Suprapubic skin (tissue), 4 donors: Measurements from ENCODE around the gene AGAP1. TPM values are rescaled to one million over a fixed set of nuclear protein-coding genes. Genes with fewer than 3 reads are reported as not detected.

Experiments
- DNase-seq, 2 donors: peaks; one replicate each; pipeline ENCODE4 v3.0.0-alpha.2; 2019; ENCODE audit warnings: low spot score in 2 of 2
- H3K27ac ChIP-seq: fragments of 200-600 bp; sonication (generic); one replicate; pipeline ENCODE4 v1.5.1; 2019
- H3K27me3 ChIP-seq: fragments of 200-600 bp; sonication (generic); one replicate; pipeline ENCODE4 v1.5.1; 2019
- H3K36me3 ChIP-seq: fragments of 200-600 bp; sonication (generic); one replicate; pipeline ENCODE4 v1.5.1; 2019
- H3K4me1 ChIP-seq: fragments of 200-600 bp; sonication (generic); one replicate; pipeline ENCODE4 v1.5.1; 2019
- H3K4me3 ChIP-seq: fragments of 200-600 bp; sonication (generic); one replicate; pipeline ENCODE4 v1.5.1; 2019; ENCODE audit warnings: mild to moderate bottlenecking
- H3K9me3 ChIP-seq: fragments of 200-600 bp; sonication (generic); one replicate; pipeline ENCODE4 v1.5.1; 2019
- EP300 ChIP-seq: sonication (generic); formaldehyde crosslinking; IDR thresholded peaks from one replicate; pipeline ENCODE4 v1.6.1; 2017; ENCODE audit warnings: antibody characterized with exemption
- POLR2A ChIP-seq, 2 donors: fragments of 450-650 bp; IDR thresholded peaks; one replicate each; pipeline ENCODE4 v1.6.1; 2017; ENCODE audit warnings: antibody characterized with exemption in 2 of 2, mild to moderate bottlenecking in 2 of 2, moderate library complexity in 2 of 2
- POLR2AphosphoS5 ChIP-seq, 3 donors: sonication (generic); formaldehyde crosslinking; IDR thresholded peaks; one replicate each; pipeline ENCODE4 v1.6.1; 2017; ENCODE audit warnings: antibody characterized with exemption in 3 of 3
- WGBS: methylation state at CpG from one replicate; pipeline ENCODE4 v1.1.5; 2018; 5-methylcytosine and 5-hydroxymethylcytosine counted together
- total RNA-seq, 4 donors: library from RNA; depleted of rRNA; stranded (reverse); fragments of >200 nt; gene quantifications; one replicate each; pipeline ENCODE4 v1.1.0, GENCODE V29; 2016
- TF ChIP-seq, protein P1 (sequence below), 2 donors: fragments of 200-600 bp in 1 of 2; fragments of 450-650 bp in 1 of 2; sonication (generic) in 1 of 2; IDR thresholded peaks; one replicate each; pipeline ENCODE4 v1.5.1; 2016 to 2019; ENCODE audit warnings: antibody characterized with exemption in 2 of 2, mild to moderate bottlenecking in 1 of 2, moderate library complexity in 1 of 2

Gene AGAP1
- total RNA-seq, 4 donors from 2014 or later: 14.1 to 30.7 (median 19.4) TPM

DNA sequence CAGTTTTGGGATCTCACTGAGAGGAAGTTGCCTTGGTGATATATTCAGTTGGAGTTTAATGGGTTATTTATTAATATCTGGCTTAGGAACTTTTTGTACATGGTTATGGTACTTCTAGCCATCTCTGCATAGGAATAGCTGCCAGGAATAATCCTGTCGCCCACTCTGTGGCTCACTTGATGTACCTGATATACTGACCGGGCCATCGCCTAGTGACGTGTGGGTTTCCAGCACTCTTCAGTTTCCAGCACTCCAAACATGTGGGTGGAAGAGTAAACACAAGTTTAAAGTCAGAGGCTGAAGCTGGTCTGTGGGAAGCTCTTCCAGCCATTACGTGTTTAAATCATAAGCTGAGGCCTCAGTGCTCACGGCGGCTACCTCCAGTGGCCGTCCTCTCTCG lies 44.3 kb upstream of the AGAP1 start:
- 89% methylated on average over 9 of the region's 9 CpGs for WGBS
- H3K27me3 ChIP-seq: peaks cover 3% of the 10 kb centered on the region
- DNase-seq: no peak
- no peaks in the 10 kb centered on the region for H3K9me3 ChIP-seq
- TF ChIP-seq POLR2AphosphoS5 (IDR thresholded peaks at IDR 0.05): no peak
- TF ChIP-seq EP300: no peak
- no peak for TF ChIP-seq POLR2A (IDR thresholded peaks at IDR 0.05)
- TF ChIP-seq, protein P1, sequence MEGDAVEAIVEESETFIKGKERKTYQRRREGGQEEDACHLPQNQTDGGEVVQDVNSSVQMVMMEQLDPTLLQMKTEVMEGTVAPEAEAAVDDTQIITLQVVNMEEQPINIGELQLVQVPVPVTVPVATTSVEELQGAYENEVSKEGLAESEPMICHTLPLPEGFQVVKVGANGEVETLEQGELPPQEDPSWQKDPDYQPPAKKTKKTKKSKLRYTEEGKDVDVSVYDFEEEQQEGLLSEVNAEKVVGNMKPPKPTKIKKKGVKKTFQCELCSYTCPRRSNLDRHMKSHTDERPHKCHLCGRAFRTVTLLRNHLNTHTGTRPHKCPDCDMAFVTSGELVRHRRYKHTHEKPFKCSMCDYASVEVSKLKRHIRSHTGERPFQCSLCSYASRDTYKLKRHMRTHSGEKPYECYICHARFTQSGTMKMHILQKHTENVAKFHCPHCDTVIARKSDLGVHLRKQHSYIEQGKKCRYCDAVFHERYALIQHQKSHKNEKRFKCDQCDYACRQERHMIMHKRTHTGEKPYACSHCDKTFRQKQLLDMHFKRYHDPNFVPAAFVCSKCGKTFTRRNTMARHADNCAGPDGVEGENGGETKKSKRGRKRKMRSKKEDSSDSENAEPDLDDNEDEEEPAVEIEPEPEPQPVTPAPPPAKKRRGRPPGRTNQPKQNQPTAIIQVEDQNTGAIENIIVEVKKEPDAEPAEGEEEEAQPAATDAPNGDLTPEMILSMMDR (IDR thresholded peaks at IDR 0.05): no peak
- H3K4me1 ChIP-seq: no peaks in the 10 kb centered on the region
- no peak overlapping the region for H3K4me3 ChIP-seq
- H3K27ac ChIP-seq: no peak overlapping the region
- H3K36me3 ChIP-seq: no peaks in the 10 kb centered on the region

DNA sequence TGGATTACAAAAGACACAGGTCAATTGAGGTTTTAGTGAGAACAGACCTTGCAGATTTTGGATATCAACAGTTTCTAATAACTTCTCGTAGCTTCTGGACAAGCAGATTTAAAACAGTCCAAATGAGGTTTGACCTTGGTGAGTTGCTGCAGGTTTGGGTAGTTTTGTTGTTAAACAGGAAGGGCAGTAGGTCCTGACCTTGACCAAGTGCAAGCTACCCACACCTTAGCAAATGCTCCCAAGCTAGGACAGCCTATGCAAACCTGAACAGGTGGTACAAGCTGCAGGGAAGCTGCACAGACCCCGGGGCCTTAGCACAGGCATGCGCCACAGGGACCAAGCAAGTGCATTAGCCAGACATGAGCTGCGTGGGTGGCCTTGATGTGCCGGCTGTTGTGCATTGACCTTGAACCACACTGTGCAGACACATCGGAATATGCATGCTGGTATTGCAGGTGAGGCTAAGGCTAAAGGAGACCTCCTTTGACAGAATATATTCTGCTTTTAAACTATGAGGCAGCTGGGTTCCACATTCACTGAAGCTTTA lies 40.2 kb upstream of the AGAP1 start:
- DNase-seq: no peak
- Histone ChIP-seq H3K27ac (no peak overlapping the region), H3K36me3 (no peaks in the 10 kb centered on the region), H3K27me3 (peaks cover 3% of the 10 kb centered on the region), H3K4me3 (no peak overlapping the region), H3K4me1 (no peaks in the 10 kb centered on the region), H3K9me3 (no peaks in the 10 kb centered on the region)
- WGBS: 91% methylated on average over 4 of the region's 6 CpGs
- no peak for TF ChIP-seq POLR2A (IDR thresholded peaks at IDR 0.05)
- TF ChIP-seq, protein P1 (IDR thresholded peaks at IDR 0.05): no peak
- TF ChIP-seq POLR2AphosphoS5 (IDR thresholded peaks at IDR 0.05): no peak
- no peak for TF ChIP-seq EP300

DNA sequence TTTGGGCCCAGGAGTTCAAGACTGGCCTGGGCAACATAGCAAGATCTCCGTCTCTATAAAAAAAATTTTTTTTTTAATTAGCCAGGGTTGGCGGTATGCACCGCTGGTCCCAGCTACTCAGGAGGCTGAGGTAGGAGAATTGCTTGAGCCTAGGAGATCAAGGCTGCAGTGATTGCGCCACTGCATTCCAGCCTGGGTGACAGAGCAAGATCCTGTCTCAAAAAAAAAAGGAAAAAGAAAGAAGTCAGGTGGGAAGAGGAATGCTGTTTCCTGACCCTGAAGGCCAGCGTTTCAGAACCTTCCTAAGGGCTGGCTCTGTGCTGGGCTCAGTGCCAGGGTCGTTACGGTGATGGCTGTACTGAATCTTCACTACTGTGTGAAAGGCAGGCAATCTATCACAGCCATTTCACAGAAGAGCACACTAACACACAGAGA lies 35.0 kb upstream of the AGAP1 start:
- no peak for DNase-seq
- Histone ChIP-seq H3K4me1 (no peaks in the 10 kb centered on the region), H3K4me3 (no peak overlapping the region), H3K36me3 (no peaks in the 10 kb centered on the region), H3K9me3 (no peaks in the 10 kb centered on the region), H3K27me3 (peaks cover 10% of the 10 kb centered on the region), H3K27ac (no peak overlapping the region)
- TF ChIP-seq, protein P1 (IDR thresholded peaks at IDR 0.05): no peak
- TF ChIP-seq POLR2AphosphoS5 (IDR thresholded peaks at IDR 0.05) (no peak), POLR2A (IDR thresholded peaks at IDR 0.05) (no peak), EP300 (no peak)
- 54% methylated on average over 7 of the region's 7 CpGs for WGBS

DNA sequence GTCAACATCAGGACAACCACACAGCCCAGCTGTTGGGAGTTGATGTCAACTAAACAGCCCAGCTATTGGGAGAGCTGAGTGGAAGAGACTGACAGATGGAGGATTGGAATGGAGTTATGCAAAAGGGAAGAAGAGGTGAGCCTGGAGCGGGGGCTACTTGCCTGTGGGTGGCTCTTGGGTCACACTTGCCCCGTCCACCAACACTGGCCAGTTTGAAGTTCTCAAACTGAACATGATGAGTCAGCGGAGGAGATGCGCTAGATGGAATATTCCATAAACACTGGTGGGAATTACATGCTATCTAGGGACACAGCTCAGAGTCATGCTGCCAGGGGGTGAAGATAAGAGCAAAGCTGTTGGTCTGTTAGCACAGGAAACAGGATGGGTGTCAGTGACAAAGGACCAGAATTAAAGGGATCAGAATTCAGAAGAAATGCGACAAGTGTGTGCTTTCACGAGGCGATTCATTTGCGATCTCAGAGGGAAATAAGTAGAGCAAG lies 33.2 kb upstream of the AGAP1 start:
- no peaks in the 10 kb centered on the region for H3K36me3 ChIP-seq
- no peak for DNase-seq
- H3K4me1 ChIP-seq: no peaks in the 10 kb centered on the region
- 91% methylated on average over 8 of the region's 8 CpGs for WGBS
- TF ChIP-seq, protein P1 (IDR thresholded peaks at IDR 0.05): no peak
- no peak for TF ChIP-seq EP300
- TF ChIP-seq POLR2A (IDR thresholded peaks at IDR 0.05): no peak
- no peak overlapping the region for H3K27ac ChIP-seq
- H3K27me3 ChIP-seq: peaks cover 11% of the 10 kb centered on the region
- H3K9me3 ChIP-seq: no peaks in the 10 kb centered on the region
- H3K4me3 ChIP-seq: no peak overlapping the region

DNA sequence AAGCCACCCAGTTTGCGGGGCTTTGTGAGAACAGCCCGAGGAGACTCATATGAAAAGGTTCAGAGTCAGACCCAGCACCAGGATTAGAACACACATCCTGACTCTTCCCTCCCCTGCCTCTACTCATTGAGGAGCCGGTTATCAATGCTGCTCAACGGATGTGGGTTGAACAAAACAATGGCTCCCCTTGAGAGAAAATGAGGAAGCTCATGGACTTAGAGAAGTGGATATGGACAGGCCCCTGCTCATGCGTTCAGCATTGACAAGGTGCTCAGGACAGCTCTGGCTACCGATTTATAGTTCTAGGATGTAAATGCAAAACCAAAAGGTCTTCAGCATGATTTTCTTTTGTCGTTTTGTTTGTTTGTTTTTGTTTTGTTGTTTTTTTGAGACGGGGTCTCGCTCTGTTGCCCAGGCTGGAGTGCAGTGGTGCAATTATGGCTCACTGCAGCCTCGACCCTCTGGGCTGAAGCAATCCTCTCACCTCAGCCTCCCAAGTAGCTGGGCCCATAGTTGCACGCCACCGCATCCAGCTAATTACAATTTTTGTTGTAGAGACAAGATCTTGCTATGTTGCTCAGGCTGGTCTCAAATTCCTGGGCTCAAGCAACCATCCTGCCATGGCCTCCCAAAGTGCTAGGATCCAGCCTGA lies 32.0 kb upstream of the AGAP1 start:
- Histone ChIP-seq H3K9me3 (no peaks in the 10 kb centered on the region), H3K27me3 (peaks cover 11% of the 10 kb centered on the region), H3K36me3 (no peaks in the 10 kb centered on the region), H3K4me1 (no peaks in the 10 kb centered on the region), H3K4me3 (no peak overlapping the region), H3K27ac (no peak overlapping the region)
- 92% methylated on average over 12 of the region's 12 CpGs for WGBS
- no peak for TF ChIP-seq POLR2A (IDR thresholded peaks at IDR 0.05)
- TF ChIP-seq, protein P1 (IDR thresholded peaks at IDR 0.05): no peak
- TF ChIP-seq POLR2AphosphoS5 (IDR thresholded peaks at IDR 0.05): no peak
- no peak for TF ChIP-seq EP300
- no peak for DNase-seq
